HUES48 (cell line): ENCODE data around the gene SGK2.

Source experiments
- H3K27ac ChIP-seq: one replicate; pipeline ENCODE4 v1.7.0; 2013; ENCODE audit warnings: low read depth, low read length, inconsistent platforms
- H3K27me3 ChIP-seq: 2 replicates; pipeline ENCODE4 v1.6.1; 2013; ENCODE audit warnings: mild to moderate bottlenecking, low read length; ENCODE audit not compliant: control insufficient read depth, insufficient read depth
- H3K36me3 ChIP-seq: 2 replicates; pipeline ENCODE4 v1.6.1; 2013; ENCODE audit warnings: low read length; ENCODE audit not compliant: control insufficient read depth, insufficient read depth
- H3K4me1 ChIP-seq: 2 replicates; pipeline ENCODE4 v1.6.1; 2013; ENCODE audit warnings: mild to moderate bottlenecking, low read length; ENCODE audit not compliant: control insufficient read depth, insufficient read depth
- H3K4me3 ChIP-seq: 2 replicates; pipeline ENCODE4 v1.5.1; 2013; ENCODE audit warnings: mild to moderate bottlenecking, low read depth, low read length
- H3K9ac ChIP-seq: 2 replicates; pipeline ENCODE4 v1.6.1; 2013; ENCODE audit warnings: mild to moderate bottlenecking, low read depth, low read length, moderate library complexity
- H3K9me3 ChIP-seq: 2 replicates; pipeline ENCODE4 v1.6.1; 2013; ENCODE audit warnings: low read length; ENCODE audit not compliant: control insufficient read depth, insufficient read depth

The SGK2 gene

GRCh38 chr20:43564993-43565757 is 6.3 kb downstream of the SGK2 start:
- Histone ChIP-seq H3K27me3 (no peaks in the 10 kb centered on the region), H3K4me1 (no peaks in the 10 kb centered on the region), H3K27ac (no peak overlapping the region), H3K4me3 (no peak overlapping the region), H3K36me3 (no peaks in the 10 kb centered on the region), H3K9me3 (no peaks in the 10 kb centered on the region), H3K9ac (no peak overlapping the region)

GRCh38 chr20:43565758-43566104 is 6.9 kb downstream of the SGK2 start:
- no peaks in the 10 kb centered on the region for H3K27me3 ChIP-seq
- H3K36me3 ChIP-seq, result no peaks in the 10 kb centered on the region
- no peak overlapping the region for H3K4me3 ChIP-seq
- no peaks in the 10 kb centered on the region for H3K9me3 ChIP-seq
- no peak overlapping the region for H3K9ac ChIP-seq
- H3K27ac ChIP-seq, result no peak overlapping the region
- H3K4me1 ChIP-seq, result no peaks in the 10 kb centered on the region

- H3K4me1 ChIP-seq, result no peaks in the 10 kb centered on the region
- H3K9me3 ChIP-seq, result no peaks in the 10 kb centered on the region
- no peaks in the 10 kb centered on the region for H3K27me3 ChIP-seq
- no peak overlapping the region for H3K4me3 ChIP-seq
- H3K27ac ChIP-seq, result no peak overlapping the region
- H3K36me3 ChIP-seq, result no peaks in the 10 kb centered on the region
- H3K9ac ChIP-seq, result no peak overlapping the region
Measured at GRCh38 chr20:43567477-43567876, 8.7 kb downstream of the SGK2 start.

GRCh38 chr20:43568706-43569105 is 9.9 kb downstream of the SGK2 start:
- Histone ChIP-seq H3K36me3 (no peaks in the 10 kb centered on the region), H3K9ac (no peak overlapping the region), H3K9me3 (no peaks in the 10 kb centered on the region), H3K27me3 (no peaks in the 10 kb centered on the region), H3K4me3 (no peak overlapping the region), H3K4me1 (no peaks in the 10 kb centered on the region), H3K27ac (no peak overlapping the region)

- Histone ChIP-seq H3K4me3 (no peak overlapping the region), H3K4me1 (no peaks in the 10 kb centered on the region), H3K27ac (no peak overlapping the region), H3K36me3 (no peaks in the 10 kb centered on the region), H3K9me3 (no peaks in the 10 kb centered on the region), H3K27me3 (no peaks in the 10 kb centered on the region), H3K9ac (no peak overlapping the region)
Measured at GRCh38 chr20:43569282-43569681, 10.5 kb downstream of the SGK2 start.

- Histone ChIP-seq H3K27ac (no peak overlapping the region), H3K4me3 (no peak overlapping the region), H3K9ac (no peak overlapping the region), H3K4me1 (no peaks in the 10 kb centered on the region), H3K27me3 (no peaks in the 10 kb centered on the region), H3K36me3 (no peaks in the 10 kb centered on the region), H3K9me3 (no peaks in the 10 kb centered on the region)
Measured at GRCh38 chr20:43570496-43570895, 11.7 kb downstream of the SGK2 start.

GRCh38 chr20:43571310-43571709 is 12.5 kb downstream of the SGK2 start:
- Histone ChIP-seq H3K4me3 (no peak overlapping the region), H3K9ac (no peak overlapping the region), H3K36me3 (no peaks in the 10 kb centered on the region), H3K4me1 (no peaks in the 10 kb centered on the region), H3K27ac (no peak overlapping the region), H3K27me3 (no peaks in the 10 kb centered on the region), H3K9me3 (no peaks in the 10 kb centered on the region)

GRCh38 chr20:43571771-43572170 is 12.9 kb downstream of the SGK2 start:
- Histone ChIP-seq H3K27me3 (no peaks in the 10 kb centered on the region), H3K9ac (no peak overlapping the region), H3K4me3 (no peak overlapping the region), H3K4me1 (no peaks in the 10 kb centered on the region), H3K9me3 (no peaks in the 10 kb centered on the region), H3K27ac (no peak overlapping the region), H3K36me3 (no peaks in the 10 kb centered on the region)

- Histone ChIP-seq H3K9me3 (no peaks in the 10 kb centered on the region), H3K9ac (no peak overlapping the region), H3K27ac (no peak overlapping the region), H3K36me3 (no peaks in the 10 kb centered on the region), H3K27me3 (no peaks in the 10 kb centered on the region), H3K4me1 (no peaks in the 10 kb centered on the region), H3K4me3 (no peak overlapping the region)
Measured at GRCh38 chr20:43572891-43573290, 14.1 kb downstream of the SGK2 start.

- Histone ChIP-seq H3K9me3 (no peaks in the 10 kb centered on the region), H3K36me3 (no peaks in the 10 kb centered on the region), H3K9ac (no peak overlapping the region), H3K4me1 (no peaks in the 10 kb centered on the region), H3K27me3 (no peaks in the 10 kb centered on the region), H3K27ac (no peak overlapping the region), H3K4me3 (no peak overlapping the region)
Measured at GRCh38 chr20:43576108-43576507, 17.3 kb downstream of the SGK2 start.

- Histone ChIP-seq H3K27ac (no peak overlapping the region), H3K4me1 (0 out of 2 replicates have a peak, but pooled peaks cover 10% of the 10 kb centered on the region), H3K9me3 (no peaks in the 10 kb centered on the region), H3K36me3 (no peaks in the 10 kb centered on the region), H3K4me3 (no peak overlapping the region), H3K9ac (no peak overlapping the region), H3K27me3 (no peaks in the 10 kb centered on the region)
Measured at GRCh38 chr20:43579861-43580793, 21.3 kb downstream of the SGK2 start.
